Fibroblast of pulmonary artery (primary cell): ENCODE data around the gene DEFB123.

ENCODE experiments used
- DNase-seq: peaks from one replicate; pipeline ENCODE4 v3.0.0-alpha.2; 2010; ENCODE audit warnings: low read depth
- H3K4me3 ChIP-seq: replicated peaks from 2 replicates; pipeline ENCODE4 v1.5.1; 2011; ENCODE audit warnings: low read depth, mild to moderate bottlenecking, control low read depth, low read length, moderate library complexity
- CTCF ChIP-seq: IDR thresholded peaks from 2 replicates; pipeline ENCODE4 v1.5.1; 2011; ENCODE audit warnings: mild to moderate bottlenecking, control low read depth, low read length, inconsistent platforms; ENCODE audit errors: missing control alignments

The DEFB123 gene

GRCh38 chr20:31488115-31488514, 47.7 kb downstream of the DEFB123 start:
- no peak for TF ChIP-seq CTCF
- no peak overlapping the region for H3K4me3 ChIP-seq
- no peak for DNase-seq

GRCh38 chr20:31489152-31489551, 48.7 kb downstream of the DEFB123 start:
- H3K4me3 ChIP-seq, result no peak overlapping the region
- DNase-seq, result no peak
- TF ChIP-seq CTCF, result no peak

GRCh38 chr20:31490752-31491151, 50.3 kb downstream of the DEFB123 start:
- TF ChIP-seq CTCF, result no peak
- DNase-seq, result no peak
- H3K4me3 ChIP-seq, result no peak overlapping the region

- peak; percentile 57 for TF ChIP-seq CTCF
- DNase-seq, result peak; percentile 59
- no peak overlapping the region for H3K4me3 ChIP-seq
These were observed 53.7 kb downstream of the DEFB123 start for GRCh38 chr20:31494131-31494530.

- TF ChIP-seq CTCF, result no peak
- peak; percentile 52 for DNase-seq
- peak overlapping the region; percentile 13 for H3K4me3 ChIP-seq
These were observed 56.4 kb downstream of the DEFB123 start for GRCh38 chr20:31496761-31497295.

GRCh38 chr20:31497838-31498540, 57.6 kb downstream of the DEFB123 start:
- no peak overlapping the region for H3K4me3 ChIP-seq
- peak; percentile 82 for DNase-seq
- no peak for TF ChIP-seq CTCF
